ENCODE measurements around the gene MYO18B.

MYO18B gene

DNA sequence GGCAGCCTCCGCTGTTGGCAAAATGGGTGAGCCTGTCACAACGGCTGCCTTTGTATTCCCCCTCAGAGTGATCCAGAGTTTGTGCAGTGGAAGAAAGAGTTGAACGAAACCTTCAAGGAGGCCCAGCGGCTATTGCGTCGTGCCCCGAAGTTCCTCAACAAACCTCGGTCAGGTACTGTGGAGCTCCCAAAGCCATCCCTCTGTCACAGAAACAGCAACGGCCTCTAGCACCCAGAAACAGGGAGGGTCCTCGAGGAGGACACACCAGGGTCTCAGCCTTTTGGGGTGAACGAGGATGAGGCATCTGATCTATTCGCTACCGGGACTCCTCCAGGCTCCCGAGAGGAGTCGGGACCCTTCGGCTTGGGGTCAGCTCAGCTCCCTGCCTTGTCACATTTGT lies 19.8 kb upstream of the MYO18B start:
- no peak for TF ChIP-seq CTCF (IDR thresholded peaks at IDR 0.05; ENCODE audit: control insufficient read depth, insufficient read depth, low read depth, low read length, missing control alignments)
- no peak overlapping the region for H3K4me3 ChIP-seq (ENCODE audit: control insufficient read depth, low read depth, low read length)
- no peak for DNase-seq (ENCODE audit: low read depth)

DNA sequence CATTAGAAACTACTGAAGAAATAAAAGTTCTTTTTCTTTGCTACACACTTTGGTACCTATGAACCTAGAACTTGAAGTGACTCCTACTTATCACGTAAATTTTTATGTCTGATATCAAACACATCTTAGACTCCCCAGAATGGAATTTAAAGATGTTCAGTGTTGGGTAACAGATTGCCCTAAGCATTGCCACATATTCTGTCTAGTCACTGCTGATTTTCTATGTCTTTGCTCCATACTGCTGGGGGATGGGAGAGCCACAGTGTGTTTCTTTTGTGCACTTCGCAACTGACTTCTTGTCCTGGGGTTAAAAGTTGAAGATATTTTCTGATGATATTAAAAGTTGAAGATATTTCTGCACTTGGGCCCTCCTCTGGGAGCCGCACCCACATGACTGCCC lies 19.4 kb upstream of the MYO18B start:
- no peak for DNase-seq (ENCODE audit: low read depth)
- no peak overlapping the region for H3K4me3 ChIP-seq (ENCODE audit: control insufficient read depth, low read depth, low read length)
- no peak for TF ChIP-seq CTCF (IDR thresholded peaks at IDR 0.05; ENCODE audit: control insufficient read depth, insufficient read depth, low read depth, low read length, missing control alignments)

DNA sequence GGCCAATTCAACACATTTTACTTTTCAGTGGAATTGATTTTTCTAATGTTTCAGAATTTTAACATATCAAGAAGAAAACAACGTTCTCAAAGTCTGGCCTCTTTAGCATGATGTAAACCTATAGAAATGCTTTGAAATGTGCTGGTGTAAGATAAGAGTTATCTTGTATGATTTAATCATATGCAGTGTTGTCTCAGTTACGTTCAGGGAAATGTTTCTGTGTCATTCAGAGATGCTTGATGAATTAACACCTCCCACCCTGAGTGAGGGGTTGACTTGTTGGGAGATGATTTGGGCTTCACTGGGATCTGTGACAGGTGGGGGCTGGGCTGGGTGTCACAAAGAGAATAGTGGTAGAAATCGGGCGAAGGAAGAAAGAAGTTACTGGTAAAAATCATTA lies 15.7 kb upstream of the MYO18B start:
- DNase-seq (ENCODE audit: low read depth): no peak
- no peak for TF ChIP-seq CTCF (IDR thresholded peaks at IDR 0.05; ENCODE audit: control insufficient read depth, insufficient read depth, low read depth, low read length, missing control alignments)
- H3K4me3 ChIP-seq (ENCODE audit: control insufficient read depth, low read depth, low read length): no peak overlapping the region

DNA sequence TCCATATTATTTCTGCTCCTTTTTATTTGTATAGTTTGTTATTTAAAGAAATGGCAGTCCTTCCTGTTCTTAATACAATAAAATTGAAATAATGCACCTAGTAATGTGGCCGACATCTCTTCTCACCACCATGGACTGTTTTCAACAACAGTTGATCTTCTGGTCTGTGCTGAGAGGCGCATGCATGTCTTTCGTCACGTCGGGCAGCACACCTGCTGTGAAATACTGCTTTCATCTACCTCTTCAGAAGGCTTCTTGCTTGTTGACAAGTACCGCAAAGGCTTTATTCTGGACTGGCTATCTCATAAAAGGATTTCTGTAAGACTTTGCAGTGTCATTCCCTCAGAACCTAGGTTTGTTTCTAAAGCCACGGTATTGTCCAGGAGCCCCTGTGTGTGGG lies 13.9 kb upstream of the MYO18B start:
- DNase-seq (ENCODE audit: low read depth): no peak
- TF ChIP-seq CTCF (IDR thresholded peaks at IDR 0.05; ENCODE audit: control insufficient read depth, insufficient read depth, low read depth, low read length, missing control alignments): no peak
- H3K4me3 ChIP-seq (ENCODE audit: control insufficient read depth, low read depth, low read length): no peak overlapping the region

GRCh38 chr22:25729016-25729995 lies 12.7 kb upstream of the MYO18B start:
- no peak for DNase-seq (ENCODE audit: low read depth)

GRCh38 chr22:25735650-25736049 lies 6.3 kb upstream of the MYO18B start:
- TF ChIP-seq CTCF (IDR thresholded peaks at IDR 0.05; ENCODE audit: control insufficient read depth, insufficient read depth, low read depth, low read length, missing control alignments): no peak
- H3K4me3 ChIP-seq (ENCODE audit: control insufficient read depth, low read depth, low read length): no peak overlapping the region
- no peak for DNase-seq (ENCODE audit: low read depth)

More at GRCh38 chr22:25729016-25729995, 12.7 kb upstream of the MYO18B start:
- TF ChIP-seq CTCF (IDR thresholded peaks at IDR 0.05; ENCODE audit: control insufficient read depth, insufficient read depth, low read depth, low read length, missing control alignments): no peak
- no peak overlapping the region for H3K4me3 ChIP-seq (ENCODE audit: control insufficient read depth, low read depth, low read length)

Measured in AG09309 (cell line).